Trophoblast cell (in vitro differentiated cells and primary cell): ENCODE measurements around the gene PLK3.
A peak's percentile ranks its signal among the peaks of the same experiment; 100 is the strongest.

Source experiments
- DNase-seq, 2 donors: peaks; one replicate each; pipeline ENCODE4 v3.0.0-alpha.2; 2016
- H2AFZ ChIP-seq: 2 replicates; pipeline ENCODE4 v1.6.1; 2013; ENCODE audit warnings: low read length, moderate library complexity, mild to moderate bottlenecking; ENCODE audit not compliant: insufficient read depth, poor library complexity
- H2AK5ac ChIP-seq: 2 replicates; pipeline ENCODE4 v1.6.1; 2013; ENCODE audit warnings: mild to moderate bottlenecking, low read length
- H2BK120ac ChIP-seq: 2 replicates; pipeline ENCODE4 v1.6.1; 2013; ENCODE audit warnings: low read length, mild to moderate bottlenecking, moderate library complexity; ENCODE audit not compliant: insufficient read depth, poor library complexity
- H2BK12ac ChIP-seq: 2 replicates; pipeline ENCODE4 v1.6.1; 2013; ENCODE audit warnings: mild to moderate bottlenecking, low read length, moderate library complexity
- H2BK5ac ChIP-seq: 2 replicates; pipeline ENCODE4 v1.6.1; 2013; ENCODE audit warnings: low read length, low read depth, moderate library complexity, mild to moderate bottlenecking; ENCODE audit not compliant: poor library complexity
- H3K14ac ChIP-seq: 2 replicates; pipeline ENCODE4 v1.6.1; 2013; ENCODE audit warnings: mild to moderate bottlenecking, low read length
- H3K18ac ChIP-seq: 2 replicates; pipeline ENCODE4 v1.6.1; 2013; ENCODE audit warnings: mild to moderate bottlenecking, low read length
- H3K23ac ChIP-seq: 2 replicates; pipeline ENCODE4 v1.6.1; 2013; ENCODE audit warnings: low read length
- H3K27ac ChIP-seq: 2 replicates; pipeline ENCODE4 v1.5.1; 2013; ENCODE audit warnings: low read depth, mild to moderate bottlenecking, inconsistent platforms, low read length, moderate library complexity
- H3K27me3 ChIP-seq: 2 replicates; pipeline ENCODE4 v1.6.1; 2013; ENCODE audit warnings: inconsistent platforms, mild to moderate bottlenecking, low read length, moderate library complexity; ENCODE audit not compliant: insufficient read depth
- H3K36me3 ChIP-seq, 2 experiments: 1 replicate in 1 of 2; 2 replicates in 1 of 2; pipeline ENCODE4 v1.6.1; 2013; ENCODE audit warnings: low read length in 2 of 2, mild to moderate bottlenecking in 2 of 2, moderate library complexity in 1 of 2; ENCODE audit not compliant: insufficient read depth in 2 of 2, control insufficient read depth in 1 of 2
- H3K4ac ChIP-seq: 2 replicates; pipeline ENCODE4 v1.6.1; 2013; ENCODE audit warnings: low read depth, mild to moderate bottlenecking, low read length, moderate library complexity
- H3K4me1 ChIP-seq, 2 experiments: 1 replicate in 1 of 2; 2 replicates in 1 of 2; pipeline ENCODE4 v1.6.1; 2013; ENCODE audit warnings: low read length in 2 of 2, mild to moderate bottlenecking in 2 of 2, moderate library complexity in 1 of 2; ENCODE audit not compliant: insufficient read depth in 2 of 2, control insufficient read depth in 1 of 2
- H3K4me2 ChIP-seq: 2 replicates; pipeline ENCODE4 v1.6.1; 2013; ENCODE audit warnings: inconsistent platforms, mild to moderate bottlenecking, low read length, moderate library complexity
- H3K4me3 ChIP-seq: 2 replicates; pipeline ENCODE4 v1.5.1; 2013; ENCODE audit warnings: mild to moderate bottlenecking, low read depth, low read length, inconsistent platforms
- H3K79me1 ChIP-seq: one replicate; pipeline ENCODE4 v1.6.1; 2013; ENCODE audit warnings: low read length
- H3K79me2 ChIP-seq: 2 replicates; pipeline ENCODE4 v1.6.1; 2013; ENCODE audit warnings: low read length, mild to moderate bottlenecking; ENCODE audit not compliant: control insufficient read depth, insufficient read depth, poor library complexity
- H3K9ac ChIP-seq: 2 replicates; pipeline ENCODE4 v1.6.1; 2013; ENCODE audit warnings: mild to moderate bottlenecking, low read length
- H3K9me3 ChIP-seq: 2 replicates; pipeline ENCODE4 v1.6.1; 2013; ENCODE audit warnings: low read depth, mild to moderate bottlenecking, control low read depth, inconsistent platforms, low read length; ENCODE audit not compliant: insufficient read depth
- H4K12ac ChIP-seq: 2 replicates; pipeline ENCODE4 v1.6.1; 2013; ENCODE audit warnings: low read depth, mild to moderate bottlenecking, low read length, moderate library complexity
- H4K8ac ChIP-seq: 2 replicates; pipeline ENCODE4 v1.6.1; 2013; ENCODE audit warnings: low read depth, mild to moderate bottlenecking, low read length, moderate library complexity
- H4K91ac ChIP-seq: one replicate; pipeline ENCODE4 v1.6.1; 2013; ENCODE audit warnings: low read depth, mild to moderate bottlenecking, low read length, moderate library complexity
- WGBS: extraction: QIAGEN DNeasy Blood & Tissue Kit; methylation state at CpG from one replicate; pipeline ENCODE4 v1.1.7; 2013; ENCODE audit warnings: missing lambda C conversion rate; ENCODE audit not compliant: insufficient read length, insufficient coverage; ENCODE audit errors: extremely low coverage; 5-methylcytosine and 5-hydroxymethylcytosine counted together

Gene PLK3

DNA sequence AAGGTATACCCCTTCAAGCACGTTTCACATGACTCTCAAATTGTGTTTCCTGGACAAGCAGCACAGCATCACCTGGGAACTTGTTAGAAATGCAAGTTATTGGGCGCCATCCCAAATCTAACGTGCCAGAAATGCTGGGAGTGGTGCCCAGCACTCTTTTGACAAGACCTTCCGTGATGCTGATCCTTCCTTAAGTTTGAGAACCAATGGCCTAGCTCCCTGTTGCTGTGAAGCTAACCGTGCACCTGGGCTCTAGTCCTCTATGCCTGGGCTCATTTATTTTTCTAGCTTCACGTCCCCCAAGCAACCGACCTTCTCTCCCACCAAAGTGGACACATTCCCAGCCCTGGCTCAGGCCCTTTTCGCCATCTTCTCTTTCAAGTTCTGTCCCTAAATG is 16.5 kb upstream of the PLK3 start:
- Histone ChIP-seq H4K8ac (peak overlapping the region; percentile 72), H3K9me3 (peaks cover 2% of the 10 kb centered on the region), H2BK12ac (no peak overlapping the region), H2AK5ac (no peak overlapping the region), H2BK5ac (no peak overlapping the region), H3K79me2 (no peaks in the 10 kb centered on the region), H3K4me3 (peak overlapping the region; percentile 53), H4K12ac (no peak overlapping the region), H3K4ac (no peak overlapping the region), H3K79me1 (peaks cover 2% of the 10 kb centered on the region), H3K4me1 (peaks cover 3 to 17% of the 10 kb centered on the region in 2 experiments), H3K27ac (no peak overlapping the region), H3K18ac (no peak overlapping the region), H3K9ac (no peak overlapping the region), H3K14ac (no peak overlapping the region), H3K27me3 (no peaks in the 10 kb centered on the region), H2BK120ac (no peak overlapping the region), H4K91ac (no peak overlapping the region), H3K4me2 (peak overlapping the region; percentile 63), H2AFZ (peak overlapping the region; percentile 46), H3K36me3 (peaks cover 18 to 22% of the 10 kb centered on the region in 2 experiments), H3K23ac (no peak overlapping the region)
- DNase-seq, result no peak
- no CpG with 5 or more reads among the region's 8 CpGs for WGBS

DNA sequence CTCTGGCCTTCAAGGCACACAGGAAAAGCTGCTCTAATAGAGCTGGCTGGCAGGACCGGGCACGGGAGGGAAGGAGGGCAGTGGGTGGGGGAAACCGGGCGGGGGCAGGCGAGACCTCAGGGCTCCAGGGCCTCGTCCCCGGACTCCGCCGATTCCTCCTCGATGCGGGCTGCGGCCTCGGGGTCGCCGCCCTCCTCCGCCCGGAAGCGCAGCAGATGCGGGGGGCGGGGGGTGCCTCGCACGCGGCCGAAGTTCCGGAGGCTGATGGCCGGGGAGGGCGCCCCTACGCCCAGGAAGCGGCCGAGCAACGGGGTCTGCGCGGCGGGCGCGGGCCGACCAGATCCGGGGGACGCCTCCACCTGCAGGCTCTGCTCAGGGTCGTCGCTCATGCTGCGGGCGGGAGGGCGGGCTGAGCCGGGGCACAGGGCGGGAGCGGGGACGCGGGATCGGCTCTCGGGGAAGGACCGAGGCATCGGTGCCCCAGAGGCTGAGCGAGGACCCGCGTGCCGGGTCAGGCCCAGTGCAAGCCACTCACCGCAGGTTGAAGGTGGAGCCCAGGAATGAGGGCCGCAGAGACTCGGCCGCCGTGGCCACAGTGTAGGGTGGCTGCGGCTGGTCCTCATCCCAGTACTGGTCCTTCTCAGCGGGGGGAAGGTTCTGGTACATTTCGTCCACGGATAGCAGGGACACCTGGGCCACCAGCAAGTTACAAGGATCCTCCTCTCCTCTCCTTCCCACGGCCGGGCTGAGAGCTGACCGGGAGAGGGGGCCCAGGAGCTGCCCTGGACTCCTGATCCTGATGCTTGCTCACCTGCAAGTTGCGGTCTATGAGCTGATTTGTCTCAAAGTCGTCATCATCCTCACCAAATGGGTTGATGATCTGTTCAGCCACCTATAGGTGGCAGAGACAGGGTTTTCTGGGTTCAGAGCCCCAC is 15.8 kb upstream of the PLK3 start:
- peaks cover 14 to 16% of the 10 kb centered on the region in 2 experiments for H3K36me3 ChIP-seq
- H3K18ac ChIP-seq, result no peak overlapping the region
- peak overlapping the region; percentile 14 for H3K14ac ChIP-seq
- H4K8ac ChIP-seq, result peak overlapping the region; percentile 72
- H3K9ac ChIP-seq, result no peak overlapping the region
- H2AK5ac ChIP-seq, result no peak overlapping the region
- H3K9me3 ChIP-seq, result peaks cover 2% of the 10 kb centered on the region
- no peak overlapping the region for H3K4ac ChIP-seq
- H4K12ac ChIP-seq, result peak overlapping the region; percentile 31
- peak overlapping the region; percentile 63 for H3K4me2 ChIP-seq
- peak overlapping the region; percentile 46 for H2AFZ ChIP-seq
- peaks cover 3 to 17% of the 10 kb centered on the region in 2 experiments for H3K4me1 ChIP-seq
- H3K27ac ChIP-seq, result no peak overlapping the region
- H3K79me2 ChIP-seq, result no peaks in the 10 kb centered on the region
- H2BK12ac ChIP-seq, result no peak overlapping the region
- DNase-seq, result peak in 1 of 2 donors; percentile 38
- no peaks in the 10 kb centered on the region for H3K27me3 ChIP-seq
- peak overlapping the region; percentile 53 for H3K4me3 ChIP-seq
- no peak overlapping the region for H4K91ac ChIP-seq
- H2BK5ac ChIP-seq, result no peak overlapping the region
- H3K23ac ChIP-seq, result no peak overlapping the region
- WGBS, result no CpG with 5 or more reads among the region's 71 CpGs
- H3K79me1 ChIP-seq, result peaks cover 2% of the 10 kb centered on the region
- H2BK120ac ChIP-seq, result no peak overlapping the region

- Histone ChIP-seq H3K23ac (no peak overlapping the region), H3K79me2 (no peaks in the 10 kb centered on the region), H2AK5ac (no peak overlapping the region), H2BK120ac (no peak overlapping the region), H3K9ac (no peak overlapping the region), H2BK5ac (no peak overlapping the region), H3K18ac (no peak overlapping the region), H3K4me3 (no peak overlapping the region), H3K27me3 (no peaks in the 10 kb centered on the region), H4K12ac (no peak overlapping the region), H3K36me3 (peaks cover 9 to 10% of the 10 kb centered on the region in 2 experiments), H2BK12ac (no peak overlapping the region), H3K4ac (no peak overlapping the region), H2AFZ (no peak overlapping the region), H3K14ac (no peak overlapping the region), H4K91ac (no peak overlapping the region), H3K4me1 (peaks cover 3 to 17% of the 10 kb centered on the region in 2 experiments), H4K8ac (no peak overlapping the region), H3K79me1 (peaks cover 2% of the 10 kb centered on the region), H3K9me3 (peaks cover 2% of the 10 kb centered on the region), H3K27ac (no peak overlapping the region), H3K4me2 (no peak overlapping the region)
- DNase-seq, result no peak
- WGBS, result no CpG with 5 or more reads among the region's 6 CpGs
These were observed 15.2 kb upstream of the PLK3 start for GRCh38 chr1:44785029-44785380.

GRCh38 chr1:44785501-44786137 is 14.6 kb upstream of the PLK3 start:
- no peak overlapping the region for H3K18ac ChIP-seq
- no CpG with 5 or more reads among the region's 11 CpGs for WGBS

More at GRCh38 chr1:44785501-44786137, 14.6 kb upstream of the PLK3 start:
- H3K9ac ChIP-seq, result no peak overlapping the region
- H3K27ac ChIP-seq, result no peak overlapping the region
- no peak overlapping the region for H2AK5ac ChIP-seq
- H3K14ac ChIP-seq, result no peak overlapping the region
- H3K9me3 ChIP-seq, result peaks cover 2% of the 10 kb centered on the region
- no peak overlapping the region for H3K4me3 ChIP-seq
- H3K79me2 ChIP-seq, result no peaks in the 10 kb centered on the region
- peaks cover 3 to 17% of the 10 kb centered on the region in 2 experiments for H3K4me1 ChIP-seq
- no peak overlapping the region for H4K8ac ChIP-seq
- no peak overlapping the region for H2BK120ac ChIP-seq
- peak overlapping the region; percentile 57 for H3K4me2 ChIP-seq
- no peak overlapping the region for H4K91ac ChIP-seq
- peaks cover 5% of the 10 kb centered on the region in 2 experiments for H3K36me3 ChIP-seq
- H3K27me3 ChIP-seq, result no peaks in the 10 kb centered on the region
- no peak overlapping the region for H2BK12ac ChIP-seq
- no peak overlapping the region for H2BK5ac ChIP-seq
- H3K4ac ChIP-seq, result no peak overlapping the region
- H3K79me1 ChIP-seq, result peaks cover 2% of the 10 kb centered on the region
- H4K12ac ChIP-seq, result no peak overlapping the region
- no peak overlapping the region for H3K23ac ChIP-seq
- no peak for DNase-seq
- H2AFZ ChIP-seq, result no peak overlapping the region
